Activated CD8-positive, alpha-beta memory T cell treated with anti-CD3 and anti-CD28 coated beads, Interleukin-2, amount 50 U/mL, for 1 hour (primary cell): ENCODE results near the gene RBM17.
A peak's percentile ranks its signal among the peaks of the same experiment; 100 is the strongest.
"Not testable (repeated sequence)": the region's sequence is repeated elsewhere in the genome, so short reads cannot be mapped to it uniquely, and the experiment has no call there.

ENCODE experiments used
- DNase-seq: peaks from one replicate; pipeline ENCODE4 v3.0.0-alpha.2; 2020; ENCODE audit errors: extremely low read depth

Gene RBM17

DNA sequence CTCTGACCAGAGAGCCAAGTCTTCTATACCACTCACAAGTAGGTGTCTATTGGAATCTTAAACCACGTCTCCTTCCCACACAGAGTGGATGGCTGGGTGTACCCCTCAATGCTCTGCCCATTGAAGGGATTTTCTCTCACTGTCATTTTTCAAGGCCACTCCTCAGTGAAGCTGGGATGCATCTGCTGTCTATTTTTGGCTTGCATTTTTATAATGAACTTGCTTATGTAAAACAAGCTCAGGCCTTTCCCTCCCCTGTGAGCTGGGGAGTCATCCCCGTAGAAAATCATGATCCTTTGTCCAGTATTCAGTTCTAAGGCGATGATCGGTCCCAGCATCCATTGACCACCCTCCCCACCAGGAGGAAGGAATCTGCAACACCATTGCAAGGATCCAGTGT is 9.8 kb upstream of the RBM17 start:
- DNase-seq: no peak

- no peak for DNase-seq
Measured at GRCh38 chr10:6080417-6080973, 8.3 kb upstream of the RBM17 start.

DNA sequence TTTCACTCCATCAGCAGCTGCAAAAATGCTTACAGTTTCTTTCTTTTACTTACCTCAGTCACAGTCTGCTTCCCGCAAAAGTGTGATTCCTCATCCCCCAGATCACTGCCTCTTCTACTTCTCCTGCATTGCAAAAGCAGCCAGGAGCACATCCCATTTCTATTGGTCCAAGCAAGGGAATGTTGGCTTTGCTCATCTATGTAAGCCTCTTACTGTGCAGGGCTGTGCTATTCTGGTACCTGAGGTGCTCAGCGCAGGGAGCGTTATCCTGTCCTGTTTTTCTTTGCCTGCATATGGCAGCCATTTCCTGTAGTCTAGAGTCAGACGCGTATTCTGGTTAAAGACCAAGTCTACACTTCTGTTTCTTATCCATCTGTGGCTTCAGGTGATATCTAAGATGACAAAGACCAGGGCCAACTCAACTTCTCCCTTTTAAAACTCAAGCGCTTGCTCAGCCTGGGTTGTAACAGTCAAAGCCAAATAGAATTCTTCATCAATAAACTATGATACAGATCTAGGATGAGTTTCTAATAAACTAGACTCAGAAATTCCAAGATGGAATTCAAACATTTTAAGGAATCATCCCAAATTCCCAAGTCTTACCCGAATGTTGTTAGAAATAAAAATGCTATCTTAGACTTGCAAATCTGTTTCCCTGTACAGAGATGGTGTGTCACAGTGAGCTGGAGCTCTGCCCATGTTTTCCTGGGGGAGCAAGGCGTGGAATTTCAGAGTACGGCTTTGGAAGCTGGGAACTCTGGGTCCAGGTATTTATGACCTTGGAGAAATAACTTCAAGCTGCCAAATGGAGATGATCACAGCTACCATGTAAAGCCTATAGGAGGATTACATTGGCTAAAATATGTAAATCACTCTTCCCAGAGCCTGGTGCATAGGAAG is 6.1 kb upstream of the RBM17 start:
- DNase-seq: no peak

GRCh38 chr10:6083523-6084475 is 5.0 kb upstream of the RBM17 start:
- no peak for DNase-seq

- peak; percentile 49 for DNase-seq
Measured at GRCh38 chr10:6086375-6087233, 2.2 kb upstream of the RBM17 start.

- no peak for DNase-seq
Measured at GRCh38 chr10:6089334-6090219, 743 bp downstream of the RBM17 start.

DNA sequence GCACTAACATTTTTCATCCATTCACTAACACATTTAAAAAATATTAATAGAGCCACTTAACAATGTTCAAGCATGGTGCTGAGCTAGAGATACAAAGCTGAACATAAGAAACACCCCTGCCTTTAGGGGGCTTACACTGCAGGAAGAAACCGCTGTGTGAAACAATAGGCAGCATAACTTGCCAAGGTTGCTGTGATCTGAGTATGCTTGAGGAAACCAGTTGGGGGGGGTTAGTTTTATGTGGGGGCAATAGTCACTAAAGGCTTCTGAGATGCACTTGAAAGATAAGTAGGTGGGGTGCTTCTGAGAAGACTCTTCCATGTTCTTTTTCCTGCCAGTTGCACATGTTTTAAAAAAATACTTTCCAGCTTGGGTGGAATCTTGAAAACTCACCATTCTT is 2.8 kb downstream of the RBM17 start:
- no peak for DNase-seq

GRCh38 chr10:6092731-6093130 is 3.9 kb downstream of the RBM17 start:
- no peak for DNase-seq

DNA sequence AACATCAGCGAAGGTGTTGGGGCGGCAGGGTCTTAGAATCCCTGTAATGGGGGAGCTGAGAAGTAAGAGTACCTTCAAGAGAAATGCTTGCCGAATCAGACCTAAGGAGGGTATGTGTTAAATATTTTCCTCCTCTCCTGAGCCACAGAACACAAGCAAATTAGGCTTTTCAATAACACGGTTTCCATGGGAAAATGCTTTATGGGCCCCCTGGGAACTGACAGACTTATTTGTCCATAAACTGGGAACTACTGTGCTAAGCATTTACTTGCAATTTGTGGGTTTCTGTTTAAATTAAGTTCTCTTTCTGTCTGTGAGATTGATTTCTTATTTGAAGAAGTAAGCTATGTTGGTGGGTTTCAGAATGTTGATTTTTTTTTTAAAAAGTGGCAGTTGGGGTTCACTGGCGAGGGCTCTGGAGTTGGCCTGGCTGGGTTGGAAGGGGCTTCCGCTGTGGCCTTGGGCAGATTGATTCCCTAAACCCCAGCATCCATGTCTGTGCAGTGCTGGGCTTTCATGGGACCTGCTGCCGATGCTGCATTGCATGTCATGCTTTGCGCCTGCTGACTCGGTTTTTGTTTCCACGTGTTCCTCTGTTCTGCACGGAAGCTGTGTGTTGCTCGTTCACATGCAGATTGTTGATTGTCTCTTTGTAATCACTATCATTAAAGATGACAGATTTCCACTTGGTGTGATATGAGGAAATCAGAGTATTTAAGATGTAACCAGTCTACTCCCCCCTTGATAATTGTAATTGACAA is 7.2 kb downstream of the RBM17 start:
- DNase-seq: no peak

- DNase-seq: no peak
Measured at GRCh38 chr10:6097063-6097462, 8.2 kb downstream of the RBM17 start.

- DNase-seq: no peak
Measured at GRCh38 chr10:6098156-6098555, 9.3 kb downstream of the RBM17 start.

DNA sequence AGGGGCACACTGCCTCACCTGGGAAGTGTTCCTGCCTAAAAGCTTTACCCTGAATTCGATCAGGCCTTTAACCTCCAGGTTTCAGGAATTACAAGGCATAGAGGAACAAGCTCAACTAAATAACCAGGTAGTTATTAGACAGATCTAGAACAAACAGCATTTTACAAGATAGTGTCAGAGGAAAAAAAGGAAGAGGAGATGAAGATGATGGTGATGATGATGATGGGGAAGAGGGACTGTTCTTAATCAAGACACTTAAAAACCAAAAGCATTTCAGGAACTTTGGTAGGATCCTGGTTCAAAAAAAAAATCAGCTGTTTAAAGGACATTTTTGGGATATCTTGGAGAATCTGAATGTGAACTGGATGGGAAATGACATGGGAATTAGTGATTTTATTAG is 11.5 kb downstream of the RBM17 start:
- DNase-seq: no peak

DNA sequence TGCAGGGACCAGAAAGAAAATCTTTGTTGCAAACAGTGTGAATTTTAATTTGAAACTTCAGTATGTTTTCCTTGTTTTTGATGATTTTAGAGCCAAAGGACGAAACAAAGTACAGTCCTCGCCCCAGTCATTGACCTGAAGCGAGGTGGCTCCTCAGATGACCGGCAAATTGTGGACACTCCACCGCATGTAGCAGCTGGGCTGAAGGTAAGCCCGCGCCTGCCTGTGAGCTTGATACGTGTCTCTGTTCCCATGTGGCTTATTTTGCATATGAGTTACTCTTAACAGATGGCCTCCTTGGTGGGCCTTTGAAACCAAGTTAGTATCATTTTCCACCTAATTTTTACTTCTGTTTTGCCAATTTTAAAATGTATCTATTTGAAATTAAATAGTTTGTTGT is 12.3 kb downstream of the RBM17 start:
- DNase-seq: no peak

- no peak for DNase-seq
Measured at GRCh38 chr10:6102128-6102527, 13.3 kb downstream of the RBM17 start.

GRCh38 chr10:6103591-6103990 is 14.8 kb downstream of the RBM17 start:
- DNase-seq: no peak

DNA sequence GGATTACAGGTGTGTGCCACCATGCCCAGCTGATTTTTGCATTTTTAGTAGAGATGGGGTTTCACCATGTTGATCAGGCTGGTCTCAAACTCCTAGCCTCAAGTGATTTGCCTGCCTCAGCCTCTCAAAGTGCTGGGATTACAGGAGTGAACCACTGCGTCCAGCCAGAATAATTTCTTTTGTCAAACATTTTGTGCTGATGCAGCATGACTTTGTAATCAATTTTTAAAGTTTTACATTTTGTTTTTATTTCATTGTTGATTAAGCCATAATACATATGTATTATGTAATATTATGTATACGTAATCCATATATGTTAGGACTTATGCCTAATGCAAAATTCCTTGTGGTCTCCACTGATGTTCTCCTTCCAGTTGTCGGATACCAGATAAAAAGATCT is 18.8 kb downstream of the RBM17 start:
- DNase-seq: not testable (repeated sequence)

GRCh38 chr10:6108072-6108471 is 19.2 kb downstream of the RBM17 start:
- no peak for DNase-seq

GRCh38 chr10:6108631-6109443 is 20.0 kb downstream of the RBM17 start:
- no peak for DNase-seq

DNA sequence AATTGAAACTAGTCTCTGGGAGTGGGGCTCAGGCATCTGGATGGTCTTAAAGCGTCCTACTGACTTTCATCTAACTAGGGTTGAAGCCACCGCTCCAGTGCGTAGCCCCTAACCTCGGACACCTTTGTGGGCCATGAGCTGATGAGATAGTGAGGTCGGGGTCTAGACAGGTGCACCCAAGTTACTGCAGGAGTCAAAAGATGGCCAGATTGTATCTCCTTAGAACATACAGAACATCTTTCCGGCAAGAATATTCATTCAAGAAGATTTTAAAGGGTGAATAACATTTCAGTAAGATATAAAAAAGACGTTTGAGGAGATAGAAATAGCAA is 20.6 kb downstream of the RBM17 start:
- DNase-seq: no peak
